SK-N-SH treated with all-trans-retinoic acid at 6 μM for 48 hours (cell line): ENCODE results near the gene PLG.

Experiments used
- ATAC-seq: fragments of 200-7000 bp; cut with Tn5 transposase; 3 replicates; pipeline ENCODE4 v1.9.1; 2020; ENCODE audit warnings: mild to moderate bottlenecking, moderate library complexity
- ARNTL ChIP-seq: fragments of 450-650 bp; formaldehyde crosslinking; IDR thresholded peaks from 2 replicates; pipeline ENCODE4 v1.5.0; 2020; ENCODE audit warnings: low read depth, mild to moderate bottlenecking, moderate library complexity, borderline replicate concordance
- BACH2 ChIP-seq: fragments of 250-450 bp; sonication (Bioruptor Pico); IDR thresholded peaks from 2 replicates; pipeline ENCODE4 v1.9.0; 2021; ENCODE audit warnings: mild to moderate bottlenecking, borderline replicate concordance
- CSDC2 ChIP-seq: fragments of 250-450 bp; sonication (Bioruptor Pico); IDR thresholded peaks from 2 replicates; pipeline ENCODE4 v1.5.0; 2020; ENCODE audit warnings: mild to moderate bottlenecking, moderate library complexity
- ESRRG ChIP-seq: fragments of 250-450 bp; sonication (Bioruptor Pico); IDR thresholded peaks from 2 replicates; pipeline ENCODE4 v1.6.1; 2021; ENCODE audit warnings: mild to moderate bottlenecking
- OSR1 ChIP-seq: fragments of 250-450 bp; sonication (Bioruptor Pico); IDR thresholded peaks from 2 replicates; pipeline ENCODE4 v1.8.0; 2022; ENCODE audit warnings: moderate library complexity, mild to moderate bottlenecking, inconsistent platforms
- PPARA ChIP-seq: fragments of 250-450 bp; sonication (Bioruptor Pico); IDR thresholded peaks from 2 replicates; pipeline ENCODE4 v1.5.0; 2020; ENCODE audit warnings: mild to moderate bottlenecking, borderline replicate concordance
- RARB ChIP-seq: fragments of 250-450 bp; sonication (Bioruptor Pico); IDR thresholded peaks from 2 replicates; pipeline ENCODE4 v1.8.0; 2021; ENCODE audit warnings: mild to moderate bottlenecking, moderate library complexity
- SNAI2 ChIP-seq: fragments of 250-450 bp; sonication (Bioruptor Pico); IDR thresholded peaks from 2 replicates; pipeline ENCODE4 v1.5.0; 2020; ENCODE audit warnings: mild to moderate bottlenecking, moderate library complexity
- TOX ChIP-seq: fragments of 250-450 bp; sonication (Bioruptor Pico); IDR thresholded peaks from 2 replicates; pipeline ENCODE4 v1.8.0; 2021; ENCODE audit warnings: mild to moderate bottlenecking, moderate library complexity, borderline replicate concordance
- ZFP3 ChIP-seq: fragments of 250-450 bp; sonication (Bioruptor Pico); IDR thresholded peaks from 2 replicates; pipeline ENCODE4 v1.5.0; 2020; ENCODE audit warnings: mild to moderate bottlenecking, moderate library complexity
- ZFP30 ChIP-seq: fragments of 450-650 bp; formaldehyde crosslinking; IDR thresholded peaks from 2 replicates; pipeline ENCODE4 v1.5.0; 2022; ENCODE audit warnings: mild to moderate bottlenecking, moderate library complexity
- ZNF70 ChIP-seq: fragments of 450-650 bp; formaldehyde crosslinking; IDR thresholded peaks from 2 replicates; pipeline ENCODE4 v1.5.0; 2020; ENCODE audit warnings: mild to moderate bottlenecking, moderate library complexity
- ZNF8 ChIP-seq: fragments of 450-650 bp; formaldehyde crosslinking; IDR thresholded peaks from 2 replicates; pipeline ENCODE4 v1.5.0; 2020; ENCODE audit warnings: mild to moderate bottlenecking, moderate library complexity
- TF ChIP-seq, protein P1 (sequence below): fragments of 250-450 bp; sonication (Bioruptor Pico); IDR thresholded peaks from 2 replicates; pipeline ENCODE4 v1.5.0; 2020; ENCODE audit warnings: mild to moderate bottlenecking, moderate library complexity
- TF ChIP-seq, protein P2 (sequence below): fragments of 250-450 bp; sonication (Bioruptor Pico); IDR thresholded peaks from 2 replicates; pipeline ENCODE4 v1.8.0; 2021; ENCODE audit warnings: low read depth, mild to moderate bottlenecking, moderate library complexity, borderline replicate concordance
- TF ChIP-seq, protein P3 (sequence below): fragments of 250-450 bp; sonication (Bioruptor Pico); IDR thresholded peaks from 2 replicates; pipeline ENCODE4 v1.5.1; 2020; ENCODE audit warnings: low read depth, mild to moderate bottlenecking, moderate library complexity
- TF ChIP-seq, protein P4 (sequence below): fragments of 250-450 bp; sonication (Bioruptor Pico); IDR thresholded peaks from 2 replicates; pipeline ENCODE4 v1.8.0; 2020; ENCODE audit warnings: mild to moderate bottlenecking, moderate library complexity, borderline replicate concordance
- TF ChIP-seq, protein P5 (sequence below): fragments of 250-450 bp; sonication (Bioruptor Pico); IDR thresholded peaks from 2 replicates; pipeline ENCODE4 v1.5.1; 2021; ENCODE audit warnings: mild to moderate bottlenecking, moderate library complexity

The PLG gene

DNA sequence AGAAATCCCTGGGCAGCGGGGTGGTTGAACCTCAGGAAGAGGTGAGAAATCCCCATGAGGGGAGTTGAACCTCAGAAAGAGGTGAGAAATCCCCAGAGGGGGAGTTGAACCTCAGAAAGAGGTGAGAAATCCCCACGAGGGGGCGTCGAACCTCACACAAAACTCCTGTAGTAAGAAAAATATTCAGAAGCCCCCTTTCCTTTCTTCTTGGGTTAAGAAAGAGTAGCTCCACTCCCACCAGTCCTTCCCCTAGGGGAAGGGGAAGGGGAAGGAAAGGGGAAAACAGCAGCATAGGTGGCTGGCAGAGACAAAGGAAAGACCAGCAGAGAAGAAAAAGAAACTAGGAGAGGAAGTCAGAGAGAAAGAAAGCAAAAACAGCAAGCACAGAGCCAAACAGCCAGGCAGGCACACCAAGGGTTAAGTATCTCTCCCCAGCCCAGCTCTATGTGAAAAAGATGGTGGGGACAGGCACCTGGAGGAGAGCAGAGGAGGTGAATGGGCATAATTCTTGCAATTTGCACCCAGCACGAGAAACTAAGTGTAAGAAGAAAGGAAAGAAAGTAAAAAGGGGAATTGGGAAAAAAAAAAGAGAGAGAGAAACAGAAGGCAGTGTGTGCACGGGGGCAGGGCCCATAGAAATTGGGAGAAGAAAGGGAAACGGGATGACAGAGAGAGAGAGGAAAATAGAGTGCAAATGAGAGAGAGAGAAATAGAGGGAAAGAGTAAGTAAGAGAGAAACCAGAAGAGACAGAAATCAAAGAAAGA is 88.2 kb downstream of the PLG start (continued):
- TF ChIP-seq, protein P1, sequence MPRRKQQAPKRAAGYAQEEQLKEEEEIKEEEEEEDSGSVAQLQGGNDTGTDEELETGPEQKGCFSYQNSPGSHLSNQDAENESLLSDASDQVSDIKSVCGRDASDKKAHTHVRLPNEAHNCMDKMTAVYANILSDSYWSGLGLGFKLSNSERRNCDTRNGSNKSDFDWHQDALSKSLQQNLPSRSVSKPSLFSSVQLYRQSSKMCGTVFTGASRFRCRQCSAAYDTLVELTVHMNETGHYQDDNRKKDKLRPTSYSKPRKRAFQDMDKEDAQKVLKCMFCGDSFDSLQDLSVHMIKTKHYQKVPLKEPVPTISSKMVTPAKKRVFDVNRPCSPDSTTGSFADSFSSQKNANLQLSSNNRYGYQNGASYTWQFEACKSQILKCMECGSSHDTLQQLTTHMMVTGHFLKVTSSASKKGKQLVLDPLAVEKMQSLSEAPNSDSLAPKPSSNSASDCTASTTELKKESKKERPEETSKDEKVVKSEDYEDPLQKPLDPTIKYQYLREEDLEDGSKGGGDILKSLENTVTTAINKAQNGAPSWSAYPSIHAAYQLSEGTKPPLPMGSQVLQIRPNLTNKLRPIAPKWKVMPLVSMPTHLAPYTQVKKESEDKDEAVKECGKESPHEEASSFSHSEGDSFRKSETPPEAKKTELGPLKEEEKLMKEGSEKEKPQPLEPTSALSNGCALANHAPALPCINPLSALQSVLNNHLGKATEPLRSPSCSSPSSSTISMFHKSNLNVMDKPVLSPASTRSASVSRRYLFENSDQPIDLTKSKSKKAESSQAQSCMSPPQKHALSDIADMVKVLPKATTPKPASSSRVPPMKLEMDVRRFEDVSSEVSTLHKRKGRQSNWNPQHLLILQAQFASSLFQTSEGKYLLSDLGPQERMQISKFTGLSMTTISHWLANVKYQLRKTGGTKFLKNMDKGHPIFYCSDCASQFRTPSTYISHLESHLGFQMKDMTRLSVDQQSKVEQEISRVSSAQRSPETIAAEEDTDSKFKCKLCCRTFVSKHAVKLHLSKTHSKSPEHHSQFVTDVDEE, result no peak
- TF ChIP-seq, all 23 proteins: peak for 0

DNA sequence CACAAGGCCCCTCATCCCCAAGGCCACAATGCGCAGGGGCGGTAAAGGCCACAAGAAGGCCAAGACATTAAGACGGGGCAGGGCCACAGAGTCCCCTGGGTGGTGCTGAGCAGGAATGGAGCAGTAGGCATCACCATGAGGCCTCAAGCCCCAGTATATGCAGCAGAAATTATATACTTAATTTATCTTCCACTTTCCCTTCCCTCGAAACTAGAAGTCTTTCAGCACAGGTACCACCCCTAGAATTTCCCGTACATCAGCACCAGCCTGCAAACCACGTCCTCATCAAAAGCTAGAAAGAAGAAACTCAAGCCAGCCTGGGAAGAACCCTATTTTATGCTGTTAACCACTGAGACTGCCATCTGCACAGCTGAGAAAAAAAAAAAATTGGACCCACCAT is 89.4 kb downstream of the PLG start:
- no peak for TF ChIP-seq SNAI2
- TF ChIP-seq OSR1 (CRISPR knock-in tag), result no peak
- no peak for TF ChIP-seq TOX (CRISPR knock-in tag)
- TF ChIP-seq, protein P1, result no peak
- TF ChIP-seq RARB (CRISPR knock-in tag), result no peak
- TF ChIP-seq ARNTL (CRISPR knock-in tag), result no peak
- TF ChIP-seq, protein P2, sequence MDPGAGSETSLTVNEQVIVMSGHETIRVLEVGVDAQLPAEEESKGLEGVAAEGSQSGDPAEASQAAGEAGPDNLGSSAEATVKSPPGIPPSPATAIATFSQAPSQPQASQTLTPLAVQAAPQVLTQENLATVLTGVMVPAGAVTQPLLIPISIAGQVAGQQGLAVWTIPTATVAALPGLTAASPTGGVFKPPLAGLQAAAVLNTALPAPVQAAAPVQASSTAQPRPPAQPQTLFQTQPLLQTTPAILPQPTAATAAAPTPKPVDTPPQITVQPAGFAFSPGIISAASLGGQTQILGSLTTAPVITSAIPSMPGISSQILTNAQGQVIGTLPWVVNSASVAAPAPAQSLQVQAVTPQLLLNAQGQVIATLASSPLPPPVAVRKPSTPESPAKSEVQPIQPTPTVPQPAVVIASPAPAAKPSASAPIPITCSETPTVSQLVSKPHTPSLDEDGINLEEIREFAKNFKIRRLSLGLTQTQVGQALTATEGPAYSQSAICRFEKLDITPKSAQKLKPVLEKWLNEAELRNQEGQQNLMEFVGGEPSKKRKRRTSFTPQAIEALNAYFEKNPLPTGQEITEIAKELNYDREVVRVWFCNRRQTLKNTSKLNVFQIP (CRISPR knock-in tag), result no peak
- TF ChIP-seq, protein P3, sequence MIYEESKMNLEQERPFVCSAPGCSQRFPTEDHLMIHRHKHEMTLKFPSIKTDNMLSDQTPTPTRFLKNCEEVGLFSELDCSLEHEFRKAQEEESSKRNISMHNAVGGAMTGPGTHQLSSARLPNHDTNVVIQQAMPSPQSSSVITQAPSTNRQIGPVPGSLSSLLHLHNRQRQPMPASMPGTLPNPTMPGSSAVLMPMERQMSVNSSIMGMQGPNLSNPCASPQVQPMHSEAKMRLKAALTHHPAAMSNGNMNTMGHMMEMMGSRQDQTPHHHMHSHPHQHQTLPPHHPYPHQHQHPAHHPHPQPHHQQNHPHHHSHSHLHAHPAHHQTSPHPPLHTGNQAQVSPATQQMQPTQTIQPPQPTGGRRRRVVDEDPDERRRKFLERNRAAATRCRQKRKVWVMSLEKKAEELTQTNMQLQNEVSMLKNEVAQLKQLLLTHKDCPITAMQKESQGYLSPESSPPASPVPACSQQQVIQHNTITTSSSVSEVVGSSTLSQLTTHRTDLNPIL (CRISPR knock-in tag), result no peak
- no peak for TF ChIP-seq BACH2
- TF ChIP-seq CSDC2 (CRISPR knock-in tag), result no peak
- TF ChIP-seq ZNF8 (CRISPR knock-in tag), result no peak
- TF ChIP-seq, protein P4, sequence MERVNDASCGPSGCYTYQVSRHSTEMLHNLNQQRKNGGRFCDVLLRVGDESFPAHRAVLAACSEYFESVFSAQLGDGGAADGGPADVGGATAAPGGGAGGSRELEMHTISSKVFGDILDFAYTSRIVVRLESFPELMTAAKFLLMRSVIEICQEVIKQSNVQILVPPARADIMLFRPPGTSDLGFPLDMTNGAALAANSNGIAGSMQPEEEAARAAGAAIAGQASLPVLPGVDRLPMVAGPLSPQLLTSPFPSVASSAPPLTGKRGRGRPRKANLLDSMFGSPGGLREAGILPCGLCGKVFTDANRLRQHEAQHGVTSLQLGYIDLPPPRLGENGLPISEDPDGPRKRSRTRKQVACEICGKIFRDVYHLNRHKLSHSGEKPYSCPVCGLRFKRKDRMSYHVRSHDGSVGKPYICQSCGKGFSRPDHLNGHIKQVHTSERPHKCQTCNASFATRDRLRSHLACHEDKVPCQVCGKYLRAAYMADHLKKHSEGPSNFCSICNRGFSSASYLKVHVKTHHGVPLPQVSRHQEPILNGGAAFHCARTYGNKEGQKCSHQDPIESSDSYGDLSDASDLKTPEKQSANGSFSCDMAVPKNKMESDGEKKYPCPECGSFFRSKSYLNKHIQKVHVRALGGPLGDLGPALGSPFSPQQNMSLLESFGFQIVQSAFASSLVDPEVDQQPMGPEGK (CRISPR knock-in tag), result no peak
- TF ChIP-seq ZFP30 (CRISPR knock-in tag), result no peak
- no peak for TF ChIP-seq PPARA
- no peak for TF ChIP-seq ZNF70 (CRISPR knock-in tag)
- TF ChIP-seq, protein P5, sequence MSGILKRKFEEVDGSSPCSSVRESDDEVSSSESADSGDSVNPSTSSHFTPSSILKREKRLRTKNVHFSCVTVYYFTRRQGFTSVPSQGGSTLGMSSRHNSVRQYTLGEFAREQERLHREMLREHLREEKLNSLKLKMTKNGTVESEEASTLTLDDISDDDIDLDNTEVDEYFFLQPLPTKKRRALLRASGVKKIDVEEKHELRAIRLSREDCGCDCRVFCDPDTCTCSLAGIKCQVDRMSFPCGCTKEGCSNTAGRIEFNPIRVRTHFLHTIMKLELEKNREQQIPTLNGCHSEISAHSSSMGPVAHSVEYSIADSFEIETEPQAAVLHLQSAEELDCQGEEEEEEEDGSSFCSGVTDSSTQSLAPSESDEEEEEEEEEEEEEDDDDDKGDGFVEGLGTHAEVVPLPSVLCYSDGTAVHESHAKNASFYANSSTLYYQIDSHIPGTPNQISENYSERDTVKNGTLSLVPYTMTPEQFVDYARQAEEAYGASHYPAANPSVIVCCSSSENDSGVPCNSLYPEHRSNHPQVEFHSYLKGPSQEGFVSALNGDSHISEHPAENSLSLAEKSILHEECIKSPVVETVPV, result no peak
- no peak for TF ChIP-seq ZFP3
- no peak for TF ChIP-seq ESRRG (CRISPR knock-in tag)
- ATAC-seq, result no peak
